HFFc6 (cell line): Measurements from ENCODE around the gene RPH3AL. TPM values are rescaled to one million over a fixed set of nuclear protein-coding genes. Genes with fewer than 3 reads are reported as not detected.

Experiments
- DNase-seq: peaks from one replicate; pipeline ENCODE4 v3.0.0-alpha.2; 2018
- H3K27ac Mint-ChIP-seq: 2 replicates; pipeline ENCODE4 v1.8.0; 2020; ENCODE audit warnings: mild to moderate bottlenecking, mixed read lengths
- H3K27me3 Mint-ChIP-seq: 2 replicates; pipeline ENCODE4 v1.8.0; 2021; ENCODE audit warnings: mild to moderate bottlenecking, moderate library complexity, mixed read lengths; ENCODE audit not compliant: insufficient read depth
- H3K36me3 Mint-ChIP-seq: 2 replicates; pipeline ENCODE4 v1.8.0; 2021; ENCODE audit warnings: low read depth, mixed read lengths
- H3K4me1 Mint-ChIP-seq: 2 replicates; pipeline ENCODE4 v1.8.0; 2020; ENCODE audit warnings: low read depth, mixed read lengths
- H3K4me3 Mint-ChIP-seq: 2 replicates; pipeline ENCODE4 v1.8.0; 2020; ENCODE audit warnings: mild to moderate bottlenecking, moderate library complexity, mixed read lengths
- H3K9me3 Mint-ChIP-seq: 2 replicates; pipeline ENCODE4 v1.8.0; 2020; ENCODE audit warnings: mild to moderate bottlenecking, mixed read lengths
- total RNA-seq, 6 experiments: library from RNA; stranded (reverse); fragmentation: NEBNext Ultra II Directional; extraction: Animal tissue kit (Norgen Biotek cat#: 25700); gene quantifications; 2 replicates in 1 of 6; 3 replicates in 5 of 6; pipeline ENCODE4 v1.2.3, GENCODE V29; 2021
- TF ChIP-seq, protein P1 (sequence below): fragments of 200-600 bp; sonication (generic); IDR thresholded peaks from 2 replicates; pipeline ENCODE4 v1.5.0; 2021; ENCODE audit warnings: antibody characterized with exemption, mild to moderate bottlenecking

Gene RPH3AL
- total RNA-seq, 6 experiments from 2014 or later, result 1.4 to 2.4 (median 2.0) TPM

DNA sequence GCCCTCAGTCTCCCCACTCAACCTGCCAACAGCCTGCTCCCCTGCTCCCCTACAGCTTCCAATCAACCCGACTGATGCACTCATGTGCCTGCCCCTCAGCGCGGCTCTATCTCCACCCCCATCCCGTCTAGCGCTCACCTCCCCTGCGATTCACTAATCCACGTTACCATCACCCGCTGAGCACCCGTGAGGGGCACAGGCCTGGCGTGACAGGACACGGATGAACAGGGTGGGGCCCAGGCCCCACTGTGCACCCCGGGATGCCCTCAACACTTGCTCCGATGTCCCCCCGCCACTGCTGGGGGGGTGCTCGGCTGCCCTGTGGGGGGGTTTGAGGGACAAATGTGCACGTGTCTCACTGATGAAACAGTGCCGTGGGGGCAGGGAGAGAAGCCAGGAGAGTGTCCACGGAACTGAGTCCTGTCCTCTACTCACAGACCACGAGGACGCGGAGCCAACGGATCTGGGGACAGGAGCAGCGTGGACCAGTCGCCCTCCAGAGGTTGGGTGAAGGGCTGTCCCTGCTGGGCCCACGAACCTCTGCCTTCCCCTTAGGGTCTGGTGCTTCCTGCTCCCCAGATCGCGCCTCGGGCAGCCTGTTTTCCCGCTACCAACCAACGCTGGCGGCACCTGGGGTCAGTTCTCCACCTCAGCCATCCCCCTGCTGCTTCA, 66.7 kb downstream of the RPH3AL start:
- DNase-seq, result no peak
- Mint-ChIP-seq H3K4me1 (no peaks in the 10 kb centered on the region), H3K36me3 (peaks cover 5% of the 10 kb centered on the region; the same call in 1 of the 2 replicates)

DNA sequence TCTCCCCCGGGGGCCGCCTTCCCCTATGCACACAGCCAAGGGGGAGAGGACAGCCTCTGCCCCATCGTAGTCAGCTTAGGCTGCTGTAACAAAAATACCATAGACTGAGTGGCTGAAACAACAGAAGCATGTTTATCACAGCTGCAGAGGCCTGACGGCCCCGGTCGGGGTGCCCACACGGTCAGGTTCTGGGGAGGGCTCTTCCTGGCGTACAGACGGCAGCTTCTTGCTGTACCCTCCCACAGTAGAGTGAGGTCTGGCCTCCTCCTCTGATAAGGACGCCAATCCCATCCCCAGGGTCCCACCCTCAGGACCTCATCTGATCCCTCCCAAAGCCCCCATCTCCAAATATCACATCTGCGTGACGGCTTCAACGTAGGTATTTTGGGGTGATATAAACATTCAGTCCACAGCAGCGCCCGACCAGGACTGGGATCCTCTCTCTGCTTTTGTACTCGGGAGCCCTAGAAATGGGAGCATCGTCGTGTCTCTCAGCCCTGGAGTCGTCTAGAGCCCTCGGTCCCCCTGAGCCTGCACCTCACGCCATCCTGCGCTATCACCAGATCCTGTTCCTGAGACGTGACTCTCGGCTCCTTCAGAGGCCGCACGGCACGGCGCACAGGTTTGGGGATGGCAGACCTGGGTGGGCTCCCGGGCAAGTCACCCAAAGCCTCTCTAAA, 67.8 kb downstream of the RPH3AL start:
- no peaks in the 10 kb centered on the region for H3K4me1 Mint-ChIP-seq
- H3K4me3 Mint-ChIP-seq, result no peak overlapping the region
- H3K27ac Mint-ChIP-seq, result no peak overlapping the region
- peaks cover 32% of the 10 kb centered on the region for H3K27me3 Mint-ChIP-seq
- no peaks in the 10 kb centered on the region for H3K9me3 Mint-ChIP-seq
- TF ChIP-seq, protein P1, sequence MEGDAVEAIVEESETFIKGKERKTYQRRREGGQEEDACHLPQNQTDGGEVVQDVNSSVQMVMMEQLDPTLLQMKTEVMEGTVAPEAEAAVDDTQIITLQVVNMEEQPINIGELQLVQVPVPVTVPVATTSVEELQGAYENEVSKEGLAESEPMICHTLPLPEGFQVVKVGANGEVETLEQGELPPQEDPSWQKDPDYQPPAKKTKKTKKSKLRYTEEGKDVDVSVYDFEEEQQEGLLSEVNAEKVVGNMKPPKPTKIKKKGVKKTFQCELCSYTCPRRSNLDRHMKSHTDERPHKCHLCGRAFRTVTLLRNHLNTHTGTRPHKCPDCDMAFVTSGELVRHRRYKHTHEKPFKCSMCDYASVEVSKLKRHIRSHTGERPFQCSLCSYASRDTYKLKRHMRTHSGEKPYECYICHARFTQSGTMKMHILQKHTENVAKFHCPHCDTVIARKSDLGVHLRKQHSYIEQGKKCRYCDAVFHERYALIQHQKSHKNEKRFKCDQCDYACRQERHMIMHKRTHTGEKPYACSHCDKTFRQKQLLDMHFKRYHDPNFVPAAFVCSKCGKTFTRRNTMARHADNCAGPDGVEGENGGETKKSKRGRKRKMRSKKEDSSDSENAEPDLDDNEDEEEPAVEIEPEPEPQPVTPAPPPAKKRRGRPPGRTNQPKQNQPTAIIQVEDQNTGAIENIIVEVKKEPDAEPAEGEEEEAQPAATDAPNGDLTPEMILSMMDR, result no peak
- no peak for DNase-seq
- peaks cover 4% of the 10 kb centered on the region; the same call in 1 of the 2 replicates for H3K36me3 Mint-ChIP-seq

More for the DNA sequence above, 66.7 kb downstream of the RPH3AL start:
- TF ChIP-seq, protein P1, result no peak
- Mint-ChIP-seq H3K4me3 (no peak overlapping the region), H3K27me3 (peaks cover 22% of the 10 kb centered on the region), H3K9me3 (no peaks in the 10 kb centered on the region), H3K27ac (no peak overlapping the region)

DNA sequence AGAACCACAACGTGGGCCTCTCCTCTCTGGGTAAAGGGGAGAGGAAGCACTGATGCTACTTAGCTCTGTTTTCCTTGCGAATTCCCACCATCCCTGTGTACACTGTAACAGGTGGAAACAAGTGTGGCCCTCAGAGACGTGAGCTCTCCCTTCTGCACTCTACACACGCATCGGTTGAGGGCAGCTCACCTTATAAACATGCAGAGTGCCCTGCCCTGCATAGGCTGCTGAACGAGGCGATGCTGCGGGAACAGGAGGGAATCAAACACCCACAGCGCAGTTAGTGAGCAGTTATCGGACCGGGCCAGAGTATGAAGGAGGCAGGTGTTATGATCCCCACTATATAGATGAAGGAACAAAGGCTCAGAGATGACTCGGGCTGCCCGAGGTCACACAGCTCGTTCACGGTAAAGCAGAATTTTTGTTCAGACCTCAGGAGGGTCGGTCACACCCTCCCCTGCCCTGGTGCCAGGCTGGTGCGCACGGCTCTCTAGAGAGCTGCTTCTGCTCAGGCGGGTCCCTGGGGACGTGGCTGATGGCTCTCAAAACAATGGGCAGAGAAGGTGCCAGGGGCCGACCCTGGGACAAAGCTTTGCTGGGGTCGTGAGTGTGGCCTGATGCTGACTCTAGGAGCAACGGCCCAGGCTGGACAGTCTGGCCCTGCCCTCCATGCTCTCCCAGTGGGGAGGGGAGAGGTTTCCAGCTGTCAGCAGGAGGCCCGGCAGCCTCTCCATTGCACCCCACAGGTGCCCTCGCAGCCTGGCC, 68.5 kb downstream of the RPH3AL start:
- Mint-ChIP-seq H3K27me3 (peaks cover 31% of the 10 kb centered on the region), H3K36me3 (no peaks in the 10 kb centered on the region), H3K9me3 (no peaks in the 10 kb centered on the region), H3K4me1 (no peaks in the 10 kb centered on the region), H3K27ac (no peak overlapping the region), H3K4me3 (no peak overlapping the region)
- DNase-seq, result no peak
- TF ChIP-seq, protein P1, result no peak

DNA sequence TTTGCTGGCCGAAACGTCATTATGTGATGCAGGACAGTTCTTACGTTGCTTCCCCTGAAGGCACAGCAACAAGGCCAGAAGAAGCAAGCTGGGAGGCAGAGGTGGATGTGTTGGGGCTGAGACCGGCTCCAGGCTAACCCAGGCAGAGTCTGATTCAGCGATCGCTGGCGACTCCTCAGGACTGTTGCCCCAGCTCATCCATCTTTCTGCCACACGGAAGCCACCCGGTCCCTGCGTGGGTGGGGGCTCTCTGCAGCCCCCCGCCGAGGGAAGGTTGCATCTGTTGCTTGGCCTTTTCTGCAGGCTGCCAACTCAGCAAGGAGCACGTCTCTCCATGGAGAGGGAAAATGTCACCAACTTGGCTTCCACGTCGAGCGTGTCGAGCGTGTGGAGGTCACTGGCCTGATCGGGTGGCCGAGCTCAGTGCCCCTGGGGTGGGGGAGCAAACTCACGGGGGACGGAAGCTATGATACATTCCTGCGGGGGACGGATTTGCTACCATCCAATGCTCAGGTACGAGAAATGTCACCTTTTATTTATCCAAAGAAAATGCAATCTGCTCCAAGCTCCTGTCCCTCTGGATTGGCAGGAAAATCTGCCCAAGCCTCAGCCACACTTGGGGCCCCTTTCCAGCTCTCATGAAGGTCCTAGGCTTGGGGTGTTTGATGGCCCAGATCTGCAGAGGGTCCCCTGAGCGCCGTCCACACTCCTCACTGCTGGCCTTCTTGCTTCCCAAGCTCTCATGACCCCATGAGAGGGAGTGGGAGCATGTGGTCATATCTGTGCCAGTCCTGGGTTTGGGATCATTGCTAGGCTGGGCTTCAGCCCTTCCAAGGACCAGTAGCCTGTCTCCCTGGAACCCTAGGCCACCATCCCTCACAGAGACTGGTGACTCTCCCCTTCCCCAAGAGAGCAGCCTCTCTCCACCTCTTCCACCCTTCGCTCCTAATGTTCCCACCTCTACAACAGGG, 69.4 kb downstream of the RPH3AL start:
- Mint-ChIP-seq H3K4me1 (no peaks in the 10 kb centered on the region), H3K9me3 (no peaks in the 10 kb centered on the region), H3K4me3 (no peak overlapping the region), H3K27me3 (peaks cover 36% of the 10 kb centered on the region), H3K27ac (no peak overlapping the region), H3K36me3 (peaks cover 2% of the 10 kb centered on the region)
- TF ChIP-seq, protein P1, result no peak
- no peak for DNase-seq
